Endothelial cell of umbilical vein (primary cell): Measurements from ENCODE around the gene NAA16. TPM values are rescaled to one million over a fixed set of nuclear protein-coding genes. Genes with fewer than 3 reads are reported as not detected.

Experiments used
- BruUV-seq: library from RNA; stranded (reverse); fragments of 400-500 nt; replicated peaks from 2 replicates; lab custom pipeline; 2021; lab: Mats Ljungman, UMichigan
- CTCF ChIA-PET: fragments of 300-600, 350-600 bp; sonication (Branson Sonifier 250); formaldehyde crosslinking; loops from one replicate; lab custom pipeline; 2021; ENCODE audit warnings: antibody characterized with exemption, inconsistent platforms; lab: Charles Lee
- POLR2A ChIA-PET: fragments of 300-600, 350-600 bp; sonication (Branson Sonifier 250); formaldehyde crosslinking; loops from one replicate; lab custom pipeline; 2021; ENCODE audit warnings: antibody characterized with exemption, inconsistent platforms; lab: Charles Lee
- DNase-seq: peaks from one replicate; pipeline ENCODE4 v3.0.0-alpha.2; 2011; ENCODE audit warnings: low read depth, low spot score
- FAIRE-seq: peaks from 2 replicates; lab custom pipeline; 2011; peaks lifted over from hg19 to GRCh38; lab: Jason Lieb, UNC
- H2AFZ ChIP-seq: 2 replicates; pipeline ENCODE4 v1.6.0; 2012; ENCODE audit warnings: low read depth, low read length, control low read depth, inconsistent platforms
- H3K27ac ChIP-seq: 2 replicates; pipeline ENCODE4 v1.5.1; 2011; ENCODE audit warnings: low read depth, mild to moderate bottlenecking, control low read depth, low read length, moderate library complexity; ENCODE audit not compliant: insufficient read depth
- H3K27me3 ChIP-seq, 2 experiments: 2 replicates each; pipeline versions ENCODE4 v1.6.0 to v1.6.1; 2011; ENCODE audit warnings: low read length in 2 of 2, mixed read lengths in 1 of 2; ENCODE audit not compliant: control insufficient read depth in 2 of 2, insufficient read depth in 2 of 2
- H3K36me3 ChIP-seq, 2 experiments: 2 replicates in 1 of 2; 3 replicates in 1 of 2; pipeline ENCODE4 v1.5.1; 2011; ENCODE audit warnings: low read length in 2 of 2, mild to moderate bottlenecking in 1 of 2, moderate library complexity in 1 of 2; ENCODE audit not compliant: control insufficient read depth in 2 of 2, insufficient read depth in 2 of 2; ENCODE audit errors: extremely low read depth in 1 of 2
- H3K4me1 ChIP-seq: 3 replicates; pipeline ENCODE4 v1.5.1; 2011; ENCODE audit warnings: mild to moderate bottlenecking, low read length; ENCODE audit not compliant: control insufficient read depth, insufficient read depth; ENCODE audit errors: extremely low read depth
- H3K4me2 ChIP-seq: 2 replicates; pipeline ENCODE4 v1.6.1; 2011; ENCODE audit warnings: low read length, control low read depth, mixed read lengths; ENCODE audit not compliant: insufficient read depth
- H3K4me3 ChIP-seq, 3 experiments: fragments of 200-600 bp in 1 of 3; sonication (generic), shearing (Covaris generic) in 1 of 3; replicated peaks in 1 of 3; 2 replicates each; pipeline ENCODE4 v1.5.1; 2011 to 2016; ENCODE audit warnings: control low read depth in 3 of 3, low read length in 3 of 3, mild to moderate bottlenecking in 2 of 3, inconsistent platforms in 1 of 3, low read depth in 1 of 3, moderate library complexity in 1 of 3; ENCODE audit not compliant: insufficient read depth in 1 of 3
- H3K79me2 ChIP-seq: 2 replicates; pipeline ENCODE4 v1.6.0; 2012; ENCODE audit warnings: low read length, inconsistent platforms; ENCODE audit not compliant: control insufficient read depth, insufficient read depth
- H3K9ac ChIP-seq: replicated peaks from 2 replicates; pipeline ENCODE3; 2011; ENCODE audit warnings: low read length, control low read depth; ENCODE audit not compliant: insufficient read depth; ENCODE audit errors: extremely low read depth
- H3K9me1 ChIP-seq: replicated peaks from 3 replicates; pipeline ENCODE4 v1.6.0; 2011; ENCODE audit warnings: mild to moderate bottlenecking, low read length; ENCODE audit not compliant: control insufficient read depth, insufficient read depth; ENCODE audit errors: extremely low read depth
- H3K9me3 ChIP-seq: replicated peaks from 2 replicates; pipeline ENCODE4 v1.5.1; 2012; ENCODE audit warnings: low read length, inconsistent platforms; ENCODE audit not compliant: control insufficient read depth, insufficient read depth
- H4K20me1 ChIP-seq: replicated peaks from 2 replicates; pipeline ENCODE3; 2011; ENCODE audit warnings: mild to moderate bottlenecking, low read length; ENCODE audit not compliant: control insufficient read depth, insufficient read depth; ENCODE audit errors: extremely low read depth
- EZH2 ChIP-seq: IDR thresholded peaks from 2 replicates; pipeline ENCODE4 v1.6.1; 2012; ENCODE audit warnings: borderline replicate concordance, low read depth, mild to moderate bottlenecking, moderate library complexity, low read length, inconsistent platforms; ENCODE audit not compliant: severe bottlenecking
- FOS ChIP-seq: IDR thresholded peaks from 2 replicates; pipeline ENCODE4 v1.6.1; 2011; ENCODE audit warnings: mild to moderate bottlenecking, low read length, moderate library complexity, borderline replicate concordance; ENCODE audit not compliant: insufficient read depth
- GATA2 ChIP-seq: IDR thresholded peaks from 2 replicates; pipeline ENCODE4 v1.7.0; 2011; ENCODE audit warnings: low read depth, mild to moderate bottlenecking, moderate library complexity, mixed read lengths, low read length; ENCODE audit not compliant: insufficient read length, insufficient read depth
- JUN ChIP-seq: IDR thresholded peaks from 2 replicates; pipeline ENCODE4 v1.6.1; 2011; ENCODE audit warnings: borderline replicate concordance, low read depth; ENCODE audit not compliant: insufficient read length, insufficient read depth
- MYC ChIP-seq: IDR thresholded peaks from one replicate; pipeline ENCODE4 v1.6.1; 2011; ENCODE audit warnings: mild to moderate bottlenecking, low read depth, low read length
- POLR2A ChIP-seq: IDR thresholded peaks from 2 replicates; pipeline ENCODE4 v1.6.1; 2012; ENCODE audit warnings: low read depth, mild to moderate bottlenecking, control low read depth, low read length
- POLR2AphosphoS5 ChIP-seq: IDR thresholded peaks from 2 replicates; pipeline ENCODE4 v1.6.1; 2012; ENCODE audit warnings: low read depth, mild to moderate bottlenecking, control low read depth, low read length, moderate library complexity; ENCODE audit not compliant: insufficient read depth
- dilution Hi-C: fragments of 300-500 bp; cut with MboI; formaldehyde crosslinking; loops from one replicate; pipeline ENCODE4 v1.15.0; 2019; ENCODE audit warnings: low sequenced_read_pairs; ENCODE audit not compliant: extremely low pct_ligation_motif_present
- intact Hi-C: fragments of 100-400 bp; cut with micrococcal nuclease; formaldehyde crosslinking; loops from one replicate; pipeline ENCODE4 v1.10.0; 2022
- polyA plus RNA-seq, 4 experiments: library from polyadenylated mRNA; depleted of rRNA in 3 of 4; stranded (reverse) in 3 of 4; unstranded in 1 of 4; fragments of >200 nt; gene quantifications; 2 replicates each; pipeline versions ENCODE4 v1.2.1 to v1.2.3, GENCODE V29; 2011 to 2012; ENCODE audit warnings: missing spikeins in 1 of 4
- total RNA-seq: library from RNA; stranded (reverse); gene quantifications from 2 replicates; pipeline ENCODE4 v1.2.3, GENCODE V29; 2021
- TF ChIP-seq, protein P1 (sequence below), 2 donors: IDR thresholded peaks; 1 replicate in 1 of 2; 2 replicates in 1 of 2; pipeline ENCODE4 v1.5.1; 2011; ENCODE audit warnings: low read length in 2 of 2, mild to moderate bottlenecking in 2 of 2, moderate library complexity in 2 of 2, control low read depth in 1 of 2, inconsistent platforms in 1 of 2, low read depth in 1 of 2; ENCODE audit not compliant: insufficient read depth in 1 of 2; ENCODE audit errors: extremely low read depth in 1 of 2
- TF ChIP-seq, protein P2 (sequence below): IDR thresholded peaks from 2 replicates; pipeline ENCODE4 v1.6.1; 2011; ENCODE audit not compliant: insufficient read depth, insufficient read length

The NAA16 gene
- total and polyA plus RNA-seq, 2 donors (not counting 3 experiments of a cell fraction or from before 2014, with no cell fraction given) = 8.6 to 26.1 TPM

DNA sequence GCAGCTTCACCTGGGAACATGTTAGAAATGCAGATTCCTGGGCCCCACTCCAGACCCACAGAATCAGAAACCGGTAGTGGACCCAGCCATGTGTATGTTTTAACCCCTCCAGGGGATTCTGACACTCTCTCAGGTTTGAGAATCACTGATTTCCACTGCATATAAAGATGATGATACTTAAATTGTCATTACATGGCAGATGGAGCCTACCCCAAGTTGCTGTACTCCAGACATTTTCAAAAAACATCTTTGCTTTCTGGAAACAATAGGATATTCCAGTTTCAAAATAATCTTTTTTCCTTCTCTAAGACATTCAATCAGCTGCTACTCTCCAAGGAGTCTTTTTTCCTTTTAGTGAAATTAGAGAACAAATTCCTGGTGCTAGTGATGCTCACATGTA lies 97.7 kb downstream of the NAA16 start:
- H4K20me1 ChIP-seq = no peaks in the 10 kb centered on the region
- H3K36me3 ChIP-seq = no peaks in the 10 kb centered on the region
- dilution Hi-C loops (no loop called here), intact Hi-C loops (no loop called here)
- DNase-seq = no peak
- H3K4me2 ChIP-seq = no peak overlapping the region
- H3K27me3 ChIP-seq = peaks cover 0 to 4% of the 10 kb centered on the region in 2 experiments
- H3K4me1 ChIP-seq = no peaks in the 10 kb centered on the region
- no peak overlapping the region for H3K4me3 ChIP-seq
- H2AFZ ChIP-seq = no peak overlapping the region
- H3K79me2 ChIP-seq = no peaks in the 10 kb centered on the region
- POLR2A ChIA-PET = no interaction called here
- H3K9me1 ChIP-seq = no peaks in the 10 kb centered on the region
- H3K9me3 ChIP-seq = no peaks in the 10 kb centered on the region
- FAIRE-seq = no peak
- CTCF ChIA-PET = interaction anchor here (1.0 to 2.0 kb wide), 2 partner anchors 236 to 244 kb away, joined by 5 read pairs; no protein-coding TSS in a partner anchor
- BruUV-seq = no TSS peak
- no peak overlapping the region for H3K9ac ChIP-seq
- TF ChIP-seq MYC = no peak
- TF ChIP-seq JUN = no peak
- TF ChIP-seq EZH2 = no peak
- TF ChIP-seq GATA2 = no peak
- no peak for TF ChIP-seq FOS
- TF ChIP-seq, protein P1, sequence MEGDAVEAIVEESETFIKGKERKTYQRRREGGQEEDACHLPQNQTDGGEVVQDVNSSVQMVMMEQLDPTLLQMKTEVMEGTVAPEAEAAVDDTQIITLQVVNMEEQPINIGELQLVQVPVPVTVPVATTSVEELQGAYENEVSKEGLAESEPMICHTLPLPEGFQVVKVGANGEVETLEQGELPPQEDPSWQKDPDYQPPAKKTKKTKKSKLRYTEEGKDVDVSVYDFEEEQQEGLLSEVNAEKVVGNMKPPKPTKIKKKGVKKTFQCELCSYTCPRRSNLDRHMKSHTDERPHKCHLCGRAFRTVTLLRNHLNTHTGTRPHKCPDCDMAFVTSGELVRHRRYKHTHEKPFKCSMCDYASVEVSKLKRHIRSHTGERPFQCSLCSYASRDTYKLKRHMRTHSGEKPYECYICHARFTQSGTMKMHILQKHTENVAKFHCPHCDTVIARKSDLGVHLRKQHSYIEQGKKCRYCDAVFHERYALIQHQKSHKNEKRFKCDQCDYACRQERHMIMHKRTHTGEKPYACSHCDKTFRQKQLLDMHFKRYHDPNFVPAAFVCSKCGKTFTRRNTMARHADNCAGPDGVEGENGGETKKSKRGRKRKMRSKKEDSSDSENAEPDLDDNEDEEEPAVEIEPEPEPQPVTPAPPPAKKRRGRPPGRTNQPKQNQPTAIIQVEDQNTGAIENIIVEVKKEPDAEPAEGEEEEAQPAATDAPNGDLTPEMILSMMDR (IDR thresholded peaks at IDR 0.05; ENCODE audit: extremely low read depth in 1 of 2, insufficient read depth in 1 of 2, low read depth in 1 of 2, low read length in 2 of 2) = no peak
- no peak for TF ChIP-seq POLR2AphosphoS5
- TF ChIP-seq POLR2A = no peak
- TF ChIP-seq, protein P2, sequence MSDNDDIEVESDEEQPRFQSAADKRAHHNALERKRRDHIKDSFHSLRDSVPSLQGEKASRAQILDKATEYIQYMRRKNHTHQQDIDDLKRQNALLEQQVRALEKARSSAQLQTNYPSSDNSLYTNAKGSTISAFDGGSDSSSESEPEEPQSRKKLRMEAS = no peak
- no peak overlapping the region for H3K27ac ChIP-seq
